H9 (cell line): ENCODE results near the gene OAS2. TPM values are rescaled to one million over a fixed set of nuclear protein-coding genes. Genes with fewer than 3 reads are reported as not detected.

Experiments used
- DNase-seq: peaks from one replicate; pipeline ENCODE4 v3.0.0-alpha.2; 2017
- H2AFZ ChIP-seq: one replicate; pipeline ENCODE4 v1.6.1; 2013; ENCODE audit warnings: mild to moderate bottlenecking, low read length, control low read depth, moderate library complexity
- H2AK5ac ChIP-seq: 2 replicates; pipeline ENCODE4 v1.6.1; 2013; ENCODE audit warnings: low read length, control low read depth, mixed read lengths; ENCODE audit not compliant: insufficient read length
- H2BK120ac ChIP-seq: one replicate; pipeline ENCODE4 v1.6.1; 2013; ENCODE audit warnings: low read depth, mild to moderate bottlenecking, low read length, control low read depth, inconsistent platforms; ENCODE audit not compliant: poor library complexity, severe bottlenecking
- H2BK12ac ChIP-seq: 2 replicates; pipeline ENCODE4 v1.6.1; 2013; ENCODE audit warnings: low read length, control low read depth, mixed read lengths, low read depth; ENCODE audit not compliant: insufficient read length
- H2BK15ac ChIP-seq: 2 replicates; pipeline ENCODE4 v1.6.1; 2013; ENCODE audit warnings: low read depth, low read length, control low read depth
- H2BK20ac ChIP-seq: one replicate; pipeline ENCODE4 v1.6.1; 2013; ENCODE audit warnings: low read depth, mild to moderate bottlenecking, low read length, control low read depth, inconsistent platforms; ENCODE audit not compliant: poor library complexity, severe bottlenecking
- H2BK5ac ChIP-seq: 2 replicates; pipeline ENCODE4 v1.6.1; 2013; ENCODE audit warnings: low read length, control low read depth, mixed read lengths; ENCODE audit not compliant: insufficient read length
- H3K14ac ChIP-seq: 2 replicates; pipeline ENCODE4 v1.6.1; 2013; ENCODE audit warnings: low read length, control low read depth; ENCODE audit not compliant: insufficient read depth
- H3K18ac ChIP-seq: 2 replicates; pipeline ENCODE4 v1.6.1; 2013; ENCODE audit warnings: low read depth, mild to moderate bottlenecking, mixed read lengths, low read length, control low read depth; ENCODE audit not compliant: insufficient read length
- H3K23ac ChIP-seq: 2 replicates; pipeline ENCODE4 v1.6.1; 2013; ENCODE audit warnings: low read length, control low read depth, mixed read lengths, low read depth; ENCODE audit not compliant: insufficient read length
- H3K23me2 ChIP-seq: 2 replicates; pipeline ENCODE4 v1.6.1; 2013; ENCODE audit warnings: low read depth, mild to moderate bottlenecking, mixed read lengths, low read length, control low read depth; ENCODE audit not compliant: insufficient read length, poor library complexity, severe bottlenecking
- H3K27ac ChIP-seq: 2 replicates; pipeline ENCODE4 v1.5.1; 2013; ENCODE audit warnings: low read length, control low read depth, mixed read lengths, low read depth; ENCODE audit not compliant: insufficient read length
- H3K27me3 ChIP-seq: 2 replicates; pipeline ENCODE4 v1.6.1; 2013; ENCODE audit warnings: low read length, control low read depth, inconsistent platforms; ENCODE audit not compliant: insufficient read depth
- H3K4ac ChIP-seq: 2 replicates; pipeline ENCODE4 v1.6.1; 2013; ENCODE audit warnings: low read depth, mild to moderate bottlenecking, control low read depth, inconsistent platforms, low read length, moderate library complexity
- H3K4me1 ChIP-seq: 2 replicates; pipeline ENCODE4 v1.6.1; 2013; ENCODE audit warnings: low read length, control low read depth, inconsistent platforms; ENCODE audit not compliant: insufficient read depth
- H3K4me2 ChIP-seq: 2 replicates; pipeline ENCODE4 v1.6.1; 2013; ENCODE audit warnings: low read length, control low read depth, mixed read lengths; ENCODE audit not compliant: insufficient read length, insufficient read depth
- H3K56ac ChIP-seq: 2 replicates; pipeline ENCODE4 v1.6.1; 2013; ENCODE audit warnings: low read depth, mild to moderate bottlenecking, mixed read lengths, low read length, control low read depth; ENCODE audit not compliant: insufficient read length
- H3K79me1 ChIP-seq: 2 replicates; pipeline ENCODE4 v1.6.1; 2013; ENCODE audit warnings: low read depth, mild to moderate bottlenecking, moderate library complexity, low read length, control low read depth, inconsistent platforms; ENCODE audit not compliant: insufficient read depth, poor library complexity, severe bottlenecking
- H3K79me2 ChIP-seq: 2 replicates; pipeline ENCODE4 v1.6.1; 2013; ENCODE audit warnings: low read length, control low read depth, inconsistent platforms; ENCODE audit not compliant: insufficient read depth
- H3K9ac ChIP-seq: 2 replicates; pipeline ENCODE4 v1.6.1; 2013; ENCODE audit warnings: low read length, control low read depth, mixed read lengths; ENCODE audit not compliant: insufficient read length; ENCODE audit errors: extremely low read depth
- H3K9me3 ChIP-seq: one replicate; pipeline ENCODE4 v1.6.1; 2013; ENCODE audit warnings: low read depth, low read length, inconsistent platforms; ENCODE audit not compliant: control insufficient read depth
- H3T11ph ChIP-seq: one replicate; pipeline ENCODE4 v1.6.1; 2013; ENCODE audit warnings: mild to moderate bottlenecking, low read length, control low read depth, inconsistent platforms
- H4K20me1 ChIP-seq: one replicate; pipeline ENCODE4 v1.6.1; 2013; ENCODE audit not compliant: control insufficient read depth, insufficient read length, insufficient read depth
- H4K5ac ChIP-seq: 2 replicates; pipeline ENCODE4 v1.6.1; 2013; ENCODE audit warnings: low read depth, mild to moderate bottlenecking, mixed read lengths, low read length, control low read depth; ENCODE audit not compliant: insufficient read length
- H4K8ac ChIP-seq: replicated peaks from 2 replicates; pipeline ENCODE4 v1.6.1; 2013; ENCODE audit warnings: low read length, control low read depth, mixed read lengths, low read depth; ENCODE audit not compliant: insufficient read length
- H4K91ac ChIP-seq: 2 replicates; pipeline ENCODE4 v1.6.1; 2013; ENCODE audit warnings: low read depth, mild to moderate bottlenecking, moderate library complexity, mixed read lengths, low read length, control low read depth; ENCODE audit not compliant: insufficient read length
- H3K27ac Mint-ChIP-seq, 3 experiments: 2 replicates in 2 of 3; 3 replicates in 1 of 3; pipeline ENCODE4 v1.8.0; 2020 to 2021; ENCODE audit warnings: mixed read lengths in 3 of 3, mild to moderate bottlenecking in 1 of 3, moderate library complexity in 1 of 3
- H3K27me3 Mint-ChIP-seq: 2 replicates; pipeline ENCODE4 v1.8.0; 2021; ENCODE audit warnings: low read depth, mild to moderate bottlenecking, moderate library complexity, mixed read lengths
- H3K36me3 Mint-ChIP-seq, 3 experiments: 2 replicates in 2 of 3; 3 replicates in 1 of 3; pipeline ENCODE4 v1.8.0; 2020 to 2021; ENCODE audit warnings: low read depth in 3 of 3, mixed read lengths in 3 of 3; ENCODE audit not compliant: insufficient read depth in 1 of 3
- H3K4me1 Mint-ChIP-seq, 2 experiments: 2 replicates each; pipeline ENCODE4 v1.8.0; 2020; ENCODE audit warnings: mixed read lengths in 2 of 2
- H3K4me3 Mint-ChIP-seq, 2 experiments: 2 replicates in 1 of 2; 3 replicates in 1 of 2; pipeline ENCODE4 v1.8.0; 2020 to 2021; ENCODE audit warnings: mild to moderate bottlenecking in 2 of 2, mixed read lengths in 2 of 2, moderate library complexity in 1 of 2
- H3K9me3 Mint-ChIP-seq, 2 experiments: 2 replicates in 1 of 2; 3 replicates in 1 of 2; pipeline ENCODE4 v1.8.0; 2020; ENCODE audit warnings: mild to moderate bottlenecking in 2 of 2, mixed read lengths in 2 of 2, moderate library complexity in 1 of 2
- CTCF ChIP-seq: fragments of 200-600 bp; sonication (generic); conservative IDR thresholded peaks from 3 replicates; pipeline ENCODE4 v1.8.0; 2021; ENCODE audit warnings: antibody characterized with exemption, mild to moderate bottlenecking
- WGBS: extraction: QIAGEN DNeasy Blood & Tissue Kit; methylation state at CpG from one replicate; pipeline ENCODE4 v1.1.7; 2013; ENCODE audit warnings: missing lambda C conversion rate, low lambda C conversion rate, mixed read lengths; ENCODE audit not compliant: insufficient read length; ENCODE audit errors: extremely low coverage; 5-methylcytosine and 5-hydroxymethylcytosine counted together
- total RNA-seq: library from RNA; stranded (reverse); gene quantifications from 2 replicates; pipeline ENCODE4 v1.2.1, GENCODE V29; 2021

The OAS2 gene
- total RNA-seq, 1 experiment from 2014 or later = not detected

DNA sequence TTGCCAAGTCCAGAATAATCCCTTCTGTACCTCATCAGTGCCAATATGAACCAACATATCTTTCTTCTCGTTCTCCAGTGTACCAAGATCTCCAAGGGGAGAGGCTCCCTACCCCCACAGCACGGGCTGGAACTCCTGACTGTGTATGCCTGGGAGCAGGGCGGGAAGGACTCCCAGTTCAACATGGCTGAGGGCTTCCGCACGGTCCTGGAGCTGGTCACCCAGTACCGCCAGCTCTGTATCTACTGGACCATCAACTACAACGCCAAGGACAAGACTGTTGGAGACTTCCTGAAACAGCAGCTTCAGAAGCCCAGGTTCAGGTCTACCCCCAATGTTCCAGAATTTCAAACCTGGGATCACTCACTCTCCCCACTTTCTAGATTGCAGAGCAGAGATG is 10.5 kb upstream of the OAS2 start:
- H3K9me3 Mint-ChIP-seq = no peaks in the 10 kb centered on the region
- peaks cover 0 to 2% of the 10 kb centered on the region in 2 experiments; a peak in 1 of 4 replicates for H3K4me1 Mint-ChIP-seq
- Histone ChIP-seq H3K27me3 (no peaks in the 10 kb centered on the region), H2BK120ac (no peak overlapping the region), H2BK5ac (no peak overlapping the region), H2BK20ac (no peak overlapping the region), H4K5ac (no peak overlapping the region), H4K91ac (no peak overlapping the region), H2AFZ (no peak overlapping the region), H3K14ac (no peak overlapping the region), H4K20me1 (no peaks in the 10 kb centered on the region), H3K23me2 (no peaks in the 10 kb centered on the region), H3K56ac (no peak overlapping the region), H3K79me1 (no peaks in the 10 kb centered on the region), H3K4me2 (no peak overlapping the region), H3K9me3 (no peaks in the 10 kb centered on the region), H3K4me1 (no peaks in the 10 kb centered on the region), H3K27ac (no peak overlapping the region), H2BK12ac (no peak overlapping the region), H2BK15ac (no peak overlapping the region), H4K8ac (no peak overlapping the region), H3T11ph (no peak overlapping the region), H3K23ac (no peak overlapping the region), H2AK5ac (no peak overlapping the region), H3K4ac (no peak overlapping the region), H3K18ac (no peak overlapping the region), H3K9ac (no peak overlapping the region), H3K79me2 (no peaks in the 10 kb centered on the region)
- no CpG with 5 or more reads among the region's 7 CpGs for WGBS
- no peaks in the 10 kb centered on the region for H3K36me3 Mint-ChIP-seq
- H3K27me3 Mint-ChIP-seq = peaks cover 3% of the 10 kb centered on the region
- H3K4me3 Mint-ChIP-seq = no peak overlapping the region; a peak in 1 of 5 replicates
- H3K27ac Mint-ChIP-seq = no peak overlapping the region
- DNase-seq = no peak
- no peak for TF ChIP-seq CTCF
